ENCODE results near the gene TRIP11.

TRIP11 gene

GRCh38 chr14:92009604-92010003 is 30.3 kb downstream of the TRIP11 start:
- no peak for DNase-seq

- DNase-seq = no peak
Measured at GRCh38 chr14:92005019-92005418, 34.8 kb downstream of the TRIP11 start.

- DNase-seq = no peak
Measured at GRCh38 chr14:92004062-92004461, 35.8 kb downstream of the TRIP11 start.

- DNase-seq = no peak
Measured at GRCh38 chr14:91998667-91999570, 40.9 kb downstream of the TRIP11 start.

GRCh38 chr14:91997492-91997891 is 42.4 kb downstream of the TRIP11 start:
- DNase-seq = no peak

GRCh38 chr14:91996948-91997371 is 42.9 kb downstream of the TRIP11 start:
- no peak for DNase-seq

- no peak for DNase-seq
Measured at GRCh38 chr14:91987192-91987591, 52.7 kb downstream of the TRIP11 start.

GRCh38 chr14:91985521-91986255 is 54.2 kb downstream of the TRIP11 start:
- DNase-seq = no peak

GRCh38 chr14:91985008-91985407 is 54.9 kb downstream of the TRIP11 start:
- no peak for DNase-seq

GRCh38 chr14:91983588-91983987 is 56.3 kb downstream of the TRIP11 start:
- no peak for DNase-seq

- DNase-seq = no peak
Measured at GRCh38 chr14:91980157-91980556, 59.7 kb downstream of the TRIP11 start.

- DNase-seq = no peak
Measured at GRCh38 chr14:91977884-91978283, 62.0 kb downstream of the TRIP11 start.

GRCh38 chr14:91975763-91976162 is 64.1 kb downstream of the TRIP11 start:
- DNase-seq = no peak

GRCh38 chr14:91971188-91971778 is 68.6 kb downstream of the TRIP11 start:
- no peak for DNase-seq

GRCh38 chr14:91968280-91968679 is 71.6 kb downstream of the TRIP11 start:
- no peak for DNase-seq

- DNase-seq = no peak
Measured at GRCh38 chr14:91964724-91965123, 75.1 kb downstream of the TRIP11 start.

GRCh38 chr14:91964011-91964410 is 75.8 kb downstream of the TRIP11 start:
- DNase-seq = no peak

- no peak for DNase-seq
Measured at GRCh38 chr14:91963465-91963864, 76.4 kb downstream of the TRIP11 start.

- DNase-seq = no peak
Measured at GRCh38 chr14:91961297-91962220, 78.3 kb downstream of the TRIP11 start.

- no peak for DNase-seq
Measured at GRCh38 chr14:91957876-91958313, 82.0 kb downstream of the TRIP11 start.

GRCh38 chr14:91956616-91957015 is 83.2 kb downstream of the TRIP11 start:
- peak; percentile 40 for DNase-seq

GRCh38 chr14:91955168-91955567 is 84.7 kb downstream of the TRIP11 start:
- DNase-seq = no peak

Data from NCI-H1048 (cell line).